Measurements from ENCODE around the gene CLMN. TPM values are rescaled to one million over a fixed set of nuclear protein-coding genes. Genes with fewer than 3 reads are reported as not detected.

Gene CLMN
- total and polyA plus RNA-seq, 2 of the 4 experiments (the other 2 are of a cell fraction) = 0.10 to 0.18 TPM

DNA sequence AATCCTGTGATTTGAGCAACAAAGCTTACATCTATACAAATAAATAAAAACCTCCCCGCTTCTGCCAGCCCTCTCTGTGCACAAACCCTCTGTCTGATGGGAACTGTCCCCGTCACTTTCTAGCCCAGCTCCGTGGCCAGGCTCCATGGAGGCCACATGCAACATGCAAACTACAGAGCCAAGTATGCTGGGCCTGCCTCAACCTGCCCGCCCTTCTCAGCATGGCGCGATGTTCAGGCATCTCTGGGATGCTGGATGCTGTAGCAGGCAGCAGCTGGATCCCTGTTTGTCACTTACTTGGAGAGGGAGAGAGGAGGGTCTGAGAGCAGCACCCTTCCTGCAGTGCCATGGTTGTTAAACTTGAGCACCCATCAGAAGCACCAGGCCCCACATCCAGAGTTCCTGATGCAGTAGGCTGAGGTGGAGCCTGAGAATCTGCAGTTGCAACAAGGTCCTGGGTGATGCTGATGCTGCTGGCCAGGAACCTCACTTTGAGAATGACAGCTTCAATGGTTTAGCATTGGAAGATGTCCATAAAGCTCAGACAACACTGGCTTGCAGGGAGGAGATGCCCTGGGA lies 32.4 kb downstream of the CLMN start:
- H2AK9ac ChIP-seq (replicated peaks; ENCODE audit: low read depth, low read length, poor library complexity) = no peak overlapping the region
- no peak overlapping the region for H2AK5ac ChIP-seq (ENCODE audit: low read depth, low read length)
- no peak overlapping the region for H3K23ac ChIP-seq (ENCODE audit: low read depth, low read length)
- H2BK15ac ChIP-seq (ENCODE audit: low read depth, low read length) = no peak overlapping the region
- no peak overlapping the region for H3K27ac ChIP-seq (ENCODE audit: insufficient read depth, low read length)
- H3K14ac ChIP-seq (replicated peaks; ENCODE audit: low read depth, low read length) = no peak overlapping the region
- no peaks in the 10 kb centered on the region for H3K9me1 ChIP-seq (ENCODE audit: insufficient read depth, low read length)
- intact Hi-C loops (cut with micrococcal nuclease) (no loop called here), dilution Hi-C loops (cut with HindIII; ENCODE audit: low sequenced_read_pairs, unreplicated experiment) (no loop called here), in situ Hi-C loops (cut with MboI; ENCODE audit: low sequenced_read_pairs) (no loop called here)
- BruUV-seq (replicated peaks) = no TSS peak
- no peak overlapping the region for H3K4me3 ChIP-seq (ENCODE audit: insufficient read depth, low read depth, low read length)
- no peak overlapping the region for H4K8ac ChIP-seq (ENCODE audit: low read depth in 2 of 2, low read length in 2 of 2)
- no peak overlapping the region for H4K5ac ChIP-seq (ENCODE audit: low read depth, low read length)
- no peaks in the 10 kb centered on the region for H3K79me1 ChIP-seq (ENCODE audit: low read depth in 1 of 2, low read length in 2 of 2)
- H3K27me3 ChIP-seq (ENCODE audit: control insufficient read depth, insufficient read depth, low read length) = peaks cover 1% of the 10 kb centered on the region; the same call in 1 of the 2 replicates
- H2BK120ac ChIP-seq (ENCODE audit: low read depth, low read length) = no peak overlapping the region
- H3K4me1 ChIP-seq (ENCODE audit: control insufficient read depth, insufficient read depth, low read length) = no peaks in the 10 kb centered on the region
- WGBS, 2 experiments (ENCODE audit: extremely low coverage in 2 of 2, insufficient read length in 1 of 2) = no CpG with 5 or more reads among the region's 6 CpGs
- no peak overlapping the region for H2BK5ac ChIP-seq (ENCODE audit: low read depth, low read length, poor library complexity, severe bottlenecking)
- TF ChIP-seq CHD1 (IDR thresholded peaks at IDR 0.05; ENCODE audit: low read depth, low read length) = no peak
- no peaks in the 10 kb centered on the region for H4K20me1 ChIP-seq (ENCODE audit: insufficient read depth, low read length)
- no peak overlapping the region for H3K9ac ChIP-seq (ENCODE audit: low read depth, low read length)
- DNase-seq (no peak), ATAC-seq (ENCODE audit: low read depth) (no peak)
- no peak overlapping the region for H3K56ac ChIP-seq (ENCODE audit: extremely low read depth, insufficient read depth, low read length)
- no peaks in the 10 kb centered on the region for H3K9me3 ChIP-seq (ENCODE audit: control insufficient read depth, insufficient read depth, low read length)
- no peak overlapping the region for H2BK20ac ChIP-seq (ENCODE audit: low read depth, low read length)
- ChIA-PET POLR2A (ENCODE audit: unreplicated experiment) (no interaction called here), CTCF (no interaction called here)
- no peak overlapping the region for H3K4me2 ChIP-seq (ENCODE audit: low read depth, low read length)
- no peak overlapping the region for H4K91ac ChIP-seq (ENCODE audit: insufficient read depth, low read depth, low read length)
- no peak overlapping the region for H2AFZ ChIP-seq (replicated peaks; ENCODE audit: low read length, poor library complexity)
- no peak overlapping the region for H3K4ac ChIP-seq (ENCODE audit: low read depth, low read length)
- H3K36me3 ChIP-seq (ENCODE audit: control insufficient read depth, insufficient read depth, low read length) = no peaks in the 10 kb centered on the region
- no peak overlapping the region for H3K18ac ChIP-seq (ENCODE audit: low read depth, low read length)

Data from IMR-90 (cell line).